ENCODE results near the gene LOXL3. TPM values are rescaled to one million over a fixed set of nuclear protein-coding genes. Genes with fewer than 3 reads are reported as not detected.

LOXL3 gene
- total RNA-seq, 1 experiment from 2014 or later, result 4.1 TPM

DNA sequence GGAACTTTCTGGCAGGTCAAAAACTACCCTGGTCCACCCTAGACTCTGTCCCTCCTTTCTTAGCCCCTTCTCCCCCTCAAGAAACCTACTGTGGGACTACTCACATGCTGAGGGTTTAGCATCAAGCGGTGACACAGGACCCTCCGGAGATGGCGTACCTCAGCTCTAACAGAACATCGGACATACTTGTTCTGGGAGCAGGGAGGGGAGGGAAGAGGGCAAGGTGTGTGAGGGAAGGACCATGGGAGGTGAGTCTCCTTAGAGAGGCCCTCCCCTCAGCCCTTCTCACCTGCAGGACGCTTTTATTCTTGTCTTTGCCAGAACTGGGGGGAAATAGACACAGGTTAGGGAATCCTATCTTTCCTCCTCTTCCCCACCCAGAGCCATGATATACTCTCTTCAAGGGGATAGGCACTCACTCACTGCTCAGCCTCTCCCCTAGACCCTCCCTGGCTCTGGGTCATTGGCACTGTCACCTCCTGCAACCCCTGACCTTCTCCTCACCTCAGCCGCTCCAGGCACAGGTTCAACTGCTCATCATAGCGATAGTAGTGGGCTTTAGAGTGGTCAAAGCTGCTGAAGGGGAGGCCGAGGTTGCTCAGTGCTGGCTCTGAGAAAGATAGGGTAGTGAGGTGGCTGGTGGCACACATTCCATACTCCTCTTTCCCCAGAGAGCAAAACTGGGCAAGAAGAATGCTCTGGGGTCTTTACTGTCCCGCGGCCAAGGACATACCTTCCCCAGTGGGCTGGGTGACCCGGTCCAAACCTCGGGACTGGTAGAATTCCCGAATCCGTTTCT is 48.1 kb downstream of the LOXL3 start:
- no peaks in the 10 kb centered on the region for H3K9me2 ChIP-seq (ENCODE audit: insufficient read depth)
- intact Hi-C loops (cut with micrococcal nuclease), result loop anchor here (1.0 kb wide), 1 partner anchor 25 kb away; no protein-coding TSS in a partner anchor
- peak overlapping the region; percentile 91; the same call in 1 of the 2 replicates for H3K27ac ChIP-seq (ENCODE audit: low read depth, low read length)
- H3K9me3 ChIP-seq (ENCODE audit: control insufficient read depth in 1 of 2, insufficient read depth in 1 of 2, low read depth in 1 of 2, low read length in 2 of 2), result no peaks in the 10 kb centered on the region
- no peak for DNase-seq (ENCODE audit: low read depth, low spot score)
- no TSS peak for BruUV-seq (replicated peaks)
- no peaks in the 10 kb centered on the region for H4K20me1 ChIP-seq (ENCODE audit: insufficient read depth)
- TF ChIP-seq, protein P1, sequence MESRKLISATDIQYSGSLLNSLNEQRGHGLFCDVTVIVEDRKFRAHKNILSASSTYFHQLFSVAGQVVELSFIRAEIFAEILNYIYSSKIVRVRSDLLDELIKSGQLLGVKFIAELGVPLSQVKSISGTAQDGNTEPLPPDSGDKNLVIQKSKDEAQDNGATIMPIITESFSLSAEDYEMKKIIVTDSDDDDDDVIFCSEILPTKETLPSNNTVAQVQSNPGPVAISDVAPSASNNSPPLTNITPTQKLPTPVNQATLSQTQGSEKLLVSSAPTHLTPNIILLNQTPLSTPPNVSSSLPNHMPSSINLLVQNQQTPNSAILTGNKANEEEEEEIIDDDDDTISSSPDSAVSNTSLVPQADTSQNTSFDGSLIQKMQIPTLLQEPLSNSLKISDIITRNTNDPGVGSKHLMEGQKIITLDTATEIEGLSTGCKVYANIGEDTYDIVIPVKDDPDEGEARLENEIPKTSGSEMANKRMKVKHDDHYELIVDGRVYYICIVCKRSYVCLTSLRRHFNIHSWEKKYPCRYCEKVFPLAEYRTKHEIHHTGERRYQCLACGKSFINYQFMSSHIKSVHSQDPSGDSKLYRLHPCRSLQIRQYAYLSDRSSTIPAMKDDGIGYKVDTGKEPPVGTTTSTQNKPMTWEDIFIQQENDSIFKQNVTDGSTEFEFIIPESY (IDR thresholded peaks at IDR 0.05; ENCODE audit: extremely low read depth, insufficient replicate concordance, low read length), result no peak
- TF ChIP-seq FOSL1 (IDR thresholded peaks at IDR 0.05; ENCODE audit: low read depth) (no peak), EZH2 (IDR thresholded peaks at IDR 0.05) (no peak)
- peaks cover 22% of the 10 kb centered on the region for H3K79me2 ChIP-seq (ENCODE audit: insufficient read depth, low read length)
- ChIA-PET CTCF (interaction anchor here (1.7 kb wide), 1 partner anchor 26 kb away, joined by 4 read pairs; no protein-coding TSS in a partner anchor), POLR2A (interaction anchor here (1.8 kb wide), 1 partner anchor 50 kb away, joined by 3 read pairs; no protein-coding TSS in a partner anchor), RAD21 (ENCODE audit: low non-redundant PET in 1 of 2, low total read pairs in 2 of 2, uncharacterized antibody in 2 of 2, unreplicated experiment in 2 of 2) (no interaction called here)
- peaks cover 3 to 16% of the 10 kb centered on the region in 2 experiments; a peak in 2 of 4 replicates for H3K36me3 ChIP-seq (ENCODE audit: control insufficient read depth in 1 of 2, insufficient read depth in 2 of 2, low read length in 2 of 2)
- H3K9ac ChIP-seq (ENCODE audit: low read length), result no peak overlapping the region
- peak overlapping the region; percentile 85 to 93; a peak in 2 of 4 replicates for H3K4me3 ChIP-seq (replicated peaks in 1 of 2; ENCODE audit: low read depth in 1 of 2, low read length in 2 of 2)
- ATAC-seq, result no peak
- H3K4me2 ChIP-seq (ENCODE audit: low read length), result peak overlapping the region; percentile 99
- H3K4me1 ChIP-seq (ENCODE audit: control insufficient read depth in 1 of 2, insufficient read depth in 2 of 2, low read length in 2 of 2), result peaks cover 30 to 63% of the 10 kb centered on the region in 2 experiments
- H2AFZ ChIP-seq (ENCODE audit: low read depth, low read length, poor library complexity, severe bottlenecking), result no peak overlapping the region
- H3K27me3 ChIP-seq (ENCODE audit: insufficient read depth, low read length), result no peaks in the 10 kb centered on the region

DNA sequence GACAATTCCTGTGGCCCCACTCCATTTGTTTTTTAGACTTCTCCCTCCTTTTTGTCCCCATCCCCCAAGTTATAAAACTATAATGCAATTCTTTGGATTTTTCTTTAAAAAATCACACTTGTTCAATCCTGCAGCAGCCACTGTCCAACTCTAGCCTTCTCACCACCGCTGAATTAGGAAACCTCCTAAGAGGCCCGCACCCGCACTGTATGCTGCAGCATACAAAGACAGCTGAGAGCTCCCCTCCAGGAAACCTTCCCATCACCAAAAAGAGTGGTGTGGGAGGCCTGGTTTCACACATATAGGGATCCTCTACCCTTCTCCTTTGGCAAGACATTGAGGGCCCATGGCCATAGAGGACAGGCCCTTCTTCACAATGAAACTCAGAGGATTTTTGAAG is 49.2 kb downstream of the LOXL3 start:
- no peak overlapping the region for H2AFZ ChIP-seq (ENCODE audit: low read depth, low read length, poor library complexity, severe bottlenecking)
- no peaks in the 10 kb centered on the region for H3K9me2 ChIP-seq (ENCODE audit: insufficient read depth)
- ChIA-PET CTCF (interaction anchor here (1.7 to 1.8 kb wide), 2 partner anchors 21 to 27 kb away, joined by 4 to 9 read pairs; partner anchors contain the start of genes CCDC142 and TTC31), RAD21 (ENCODE audit: low non-redundant PET in 1 of 2, low total read pairs in 2 of 2, uncharacterized antibody in 2 of 2, unreplicated experiment in 2 of 2) (no interaction called here), POLR2A (interaction anchor here (1.5 kb wide), 1 partner anchor 27 kb away, joined by 4 read pairs; no protein-coding TSS in a partner anchor)
- no peaks in the 10 kb centered on the region for H3K27me3 ChIP-seq (ENCODE audit: insufficient read depth, low read length)
- H3K4me1 ChIP-seq (ENCODE audit: control insufficient read depth in 1 of 2, insufficient read depth in 2 of 2, low read length in 2 of 2), result peaks cover 30 to 64% of the 10 kb centered on the region in 2 experiments
- H3K36me3 ChIP-seq (ENCODE audit: control insufficient read depth in 1 of 2, insufficient read depth in 2 of 2, low read length in 2 of 2), result peaks cover 3 to 16% of the 10 kb centered on the region in 2 experiments; a peak in 2 of 4 replicates
- peaks cover 22% of the 10 kb centered on the region for H3K79me2 ChIP-seq (ENCODE audit: insufficient read depth, low read length)
- no peak overlapping the region for H3K4me2 ChIP-seq (ENCODE audit: low read length)
- no peak overlapping the region for H3K9ac ChIP-seq (ENCODE audit: low read length)
- DNase-seq (ENCODE audit: low read depth, low spot score) (no peak), ATAC-seq (no peak)
- no peak overlapping the region for H3K27ac ChIP-seq (ENCODE audit: low read depth, low read length)
- H3K4me3 ChIP-seq (replicated peaks in 1 of 2; ENCODE audit: low read depth in 1 of 2, low read length in 2 of 2), result no peak overlapping the region
- BruUV-seq (replicated peaks), result no TSS peak
- TF ChIP-seq SP1 (IDR thresholded peaks at IDR 0.05; ENCODE audit: low read depth), result no peak
- TF ChIP-seq EGR1 (IDR thresholded peaks at IDR 0.05; ENCODE audit: low read depth), result no peak
- TF ChIP-seq SIN3A (IDR thresholded peaks at IDR 0.05; ENCODE audit: low read depth), result no peak
- TF ChIP-seq EZH2 (IDR thresholded peaks at IDR 0.05), result no peak
- TF ChIP-seq, protein P2, sequence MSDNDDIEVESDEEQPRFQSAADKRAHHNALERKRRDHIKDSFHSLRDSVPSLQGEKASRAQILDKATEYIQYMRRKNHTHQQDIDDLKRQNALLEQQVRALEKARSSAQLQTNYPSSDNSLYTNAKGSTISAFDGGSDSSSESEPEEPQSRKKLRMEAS (IDR thresholded peaks at IDR 0.05), result no peak
- no peak for TF ChIP-seq EZH2phosphoT487 (IDR thresholded peaks at IDR 0.05; ENCODE audit: borderline replicate concordance)
- no peak for TF ChIP-seq ZFX (IDR thresholded peaks at IDR 0.05)
- TF ChIP-seq, protein P3, sequence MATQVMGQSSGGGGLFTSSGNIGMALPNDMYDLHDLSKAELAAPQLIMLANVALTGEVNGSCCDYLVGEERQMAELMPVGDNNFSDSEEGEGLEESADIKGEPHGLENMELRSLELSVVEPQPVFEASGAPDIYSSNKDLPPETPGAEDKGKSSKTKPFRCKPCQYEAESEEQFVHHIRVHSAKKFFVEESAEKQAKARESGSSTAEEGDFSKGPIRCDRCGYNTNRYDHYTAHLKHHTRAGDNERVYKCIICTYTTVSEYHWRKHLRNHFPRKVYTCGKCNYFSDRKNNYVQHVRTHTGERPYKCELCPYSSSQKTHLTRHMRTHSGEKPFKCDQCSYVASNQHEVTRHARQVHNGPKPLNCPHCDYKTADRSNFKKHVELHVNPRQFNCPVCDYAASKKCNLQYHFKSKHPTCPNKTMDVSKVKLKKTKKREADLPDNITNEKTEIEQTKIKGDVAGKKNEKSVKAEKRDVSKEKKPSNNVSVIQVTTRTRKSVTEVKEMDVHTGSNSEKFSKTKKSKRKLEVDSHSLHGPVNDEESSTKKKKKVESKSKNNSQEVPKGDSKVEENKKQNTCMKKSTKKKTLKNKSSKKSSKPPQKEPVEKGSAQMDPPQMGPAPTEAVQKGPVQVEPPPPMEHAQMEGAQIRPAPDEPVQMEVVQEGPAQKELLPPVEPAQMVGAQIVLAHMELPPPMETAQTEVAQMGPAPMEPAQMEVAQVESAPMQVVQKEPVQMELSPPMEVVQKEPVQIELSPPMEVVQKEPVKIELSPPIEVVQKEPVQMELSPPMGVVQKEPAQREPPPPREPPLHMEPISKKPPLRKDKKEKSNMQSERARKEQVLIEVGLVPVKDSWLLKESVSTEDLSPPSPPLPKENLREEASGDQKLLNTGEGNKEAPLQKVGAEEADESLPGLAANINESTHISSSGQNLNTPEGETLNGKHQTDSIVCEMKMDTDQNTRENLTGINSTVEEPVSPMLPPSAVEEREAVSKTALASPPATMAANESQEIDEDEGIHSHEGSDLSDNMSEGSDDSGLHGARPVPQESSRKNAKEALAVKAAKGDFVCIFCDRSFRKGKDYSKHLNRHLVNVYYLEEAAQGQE (IDR thresholded peaks at IDR 0.05; ENCODE audit: low read depth), result no peak
- no peak for TF ChIP-seq ELF1 (IDR thresholded peaks at IDR 0.05; ENCODE audit: borderline replicate concordance, low read depth)
- TF ChIP-seq SRF (IDR thresholded peaks at IDR 0.05; ENCODE audit: low read depth), result no peak
- TF ChIP-seq FOSL1 (IDR thresholded peaks at IDR 0.05; ENCODE audit: low read depth), result no peak
- TF ChIP-seq, protein P4, sequence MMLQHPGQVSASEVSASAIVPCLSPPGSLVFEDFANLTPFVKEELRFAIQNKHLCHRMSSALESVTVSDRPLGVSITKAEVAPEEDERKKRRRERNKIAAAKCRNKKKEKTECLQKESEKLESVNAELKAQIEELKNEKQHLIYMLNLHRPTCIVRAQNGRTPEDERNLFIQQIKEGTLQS (IDR thresholded peaks at IDR 0.05), result no peak
- intact Hi-C loops (cut with micrococcal nuclease), result no loop called here
- no peaks in the 10 kb centered on the region for H3K9me3 ChIP-seq (ENCODE audit: control insufficient read depth in 1 of 2, insufficient read depth in 1 of 2, low read depth in 1 of 2, low read length in 2 of 2)
- H4K20me1 ChIP-seq (ENCODE audit: insufficient read depth), result no peaks in the 10 kb centered on the region
